ENCODE measurements around the gene KSR1.

- TF ChIP-seq TAF1 (IDR thresholded peaks at IDR 0.05; ENCODE audit: borderline replicate concordance, low read depth, low read length) (no peak), CHD2 (IDR thresholded peaks at IDR 0.05; ENCODE audit: low read length, partially characterized antibody) (no peak), REST (IDR thresholded peaks at IDR 0.05; ENCODE audit: low read depth, low read length) (no peak), NFIC (IDR thresholded peaks at IDR 0.05; ENCODE audit: borderline replicate concordance) (no peak), JUND (IDR thresholded peaks at IDR 0.05) (no peak), NRF1 (IDR thresholded peaks at IDR 0.05; ENCODE audit: low read depth, low read length) (no peak), MEF2A (IDR thresholded peaks at IDR 0.05; ENCODE audit: borderline replicate concordance, low read depth) (no peak), MAX (IDR thresholded peaks at IDR 0.05; ENCODE audit: low read depth) (no peak)
- TF ChIP-seq, protein P1, sequence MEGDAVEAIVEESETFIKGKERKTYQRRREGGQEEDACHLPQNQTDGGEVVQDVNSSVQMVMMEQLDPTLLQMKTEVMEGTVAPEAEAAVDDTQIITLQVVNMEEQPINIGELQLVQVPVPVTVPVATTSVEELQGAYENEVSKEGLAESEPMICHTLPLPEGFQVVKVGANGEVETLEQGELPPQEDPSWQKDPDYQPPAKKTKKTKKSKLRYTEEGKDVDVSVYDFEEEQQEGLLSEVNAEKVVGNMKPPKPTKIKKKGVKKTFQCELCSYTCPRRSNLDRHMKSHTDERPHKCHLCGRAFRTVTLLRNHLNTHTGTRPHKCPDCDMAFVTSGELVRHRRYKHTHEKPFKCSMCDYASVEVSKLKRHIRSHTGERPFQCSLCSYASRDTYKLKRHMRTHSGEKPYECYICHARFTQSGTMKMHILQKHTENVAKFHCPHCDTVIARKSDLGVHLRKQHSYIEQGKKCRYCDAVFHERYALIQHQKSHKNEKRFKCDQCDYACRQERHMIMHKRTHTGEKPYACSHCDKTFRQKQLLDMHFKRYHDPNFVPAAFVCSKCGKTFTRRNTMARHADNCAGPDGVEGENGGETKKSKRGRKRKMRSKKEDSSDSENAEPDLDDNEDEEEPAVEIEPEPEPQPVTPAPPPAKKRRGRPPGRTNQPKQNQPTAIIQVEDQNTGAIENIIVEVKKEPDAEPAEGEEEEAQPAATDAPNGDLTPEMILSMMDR (IDR thresholded peaks at IDR 0.05) = no peak
Observed at GRCh38 chr17:27579304-27579703, 123.1 kb downstream of the KSR1 start.
